Esophagus muscularis mucosa (tissue), 3 donors: ENCODE data around the gene TGM5.

Source experiments
- EP300 ChIP-seq: sonication (generic); formaldehyde crosslinking; IDR thresholded peaks from one replicate; pipeline ENCODE4 v1.6.1; 2017; ENCODE audit warnings: antibody characterized with exemption
- TF ChIP-seq, protein P1 (sequence below), 3 experiments: fragments of 200-600 bp in 2 of 3; fragments of 450-650 bp in 1 of 3; sonication (generic) in 2 of 3; IDR thresholded peaks; one replicate each; pipeline ENCODE4 v1.5.1; 2017 to 2019; ENCODE audit warnings: antibody characterized with exemption in 3 of 3, mild to moderate bottlenecking in 2 of 3, moderate library complexity in 1 of 3

GRCh38 chr15:43251185-43251870 is 15.4 kb downstream of the TGM5 start:
- no peak for TF ChIP-seq EP300
- TF ChIP-seq, protein P1, sequence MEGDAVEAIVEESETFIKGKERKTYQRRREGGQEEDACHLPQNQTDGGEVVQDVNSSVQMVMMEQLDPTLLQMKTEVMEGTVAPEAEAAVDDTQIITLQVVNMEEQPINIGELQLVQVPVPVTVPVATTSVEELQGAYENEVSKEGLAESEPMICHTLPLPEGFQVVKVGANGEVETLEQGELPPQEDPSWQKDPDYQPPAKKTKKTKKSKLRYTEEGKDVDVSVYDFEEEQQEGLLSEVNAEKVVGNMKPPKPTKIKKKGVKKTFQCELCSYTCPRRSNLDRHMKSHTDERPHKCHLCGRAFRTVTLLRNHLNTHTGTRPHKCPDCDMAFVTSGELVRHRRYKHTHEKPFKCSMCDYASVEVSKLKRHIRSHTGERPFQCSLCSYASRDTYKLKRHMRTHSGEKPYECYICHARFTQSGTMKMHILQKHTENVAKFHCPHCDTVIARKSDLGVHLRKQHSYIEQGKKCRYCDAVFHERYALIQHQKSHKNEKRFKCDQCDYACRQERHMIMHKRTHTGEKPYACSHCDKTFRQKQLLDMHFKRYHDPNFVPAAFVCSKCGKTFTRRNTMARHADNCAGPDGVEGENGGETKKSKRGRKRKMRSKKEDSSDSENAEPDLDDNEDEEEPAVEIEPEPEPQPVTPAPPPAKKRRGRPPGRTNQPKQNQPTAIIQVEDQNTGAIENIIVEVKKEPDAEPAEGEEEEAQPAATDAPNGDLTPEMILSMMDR (IDR thresholded peaks at IDR 0.05), result no peak
